Karpas-422 (cell line): ENCODE data around the gene CNTNAP2. TPM values are rescaled to one million over a fixed set of nuclear protein-coding genes. Genes with fewer than 3 reads are reported as not detected.

ENCODE experiments used
- DNase-seq: peaks from one replicate; pipeline ENCODE4 v3.0.0-alpha.2; 2015
- H2AFZ ChIP-seq: fragments of 200-600 bp; sonication (generic); 2 replicates; pipeline ENCODE4 v1.6.1; 2014; ENCODE audit warnings: antibody characterized with exemption, low read length, mixed read lengths
- H3K27ac ChIP-seq: fragments of 200-600 bp; sonication (generic); 2 replicates; pipeline ENCODE4 v1.5.1; 2014; ENCODE audit warnings: mild to moderate bottlenecking, low read length, moderate library complexity
- H3K27me3 ChIP-seq: fragments of 200-600 bp; sonication (generic); 2 replicates; pipeline ENCODE4 v1.6.1; 2014; ENCODE audit warnings: low read length, mixed read lengths
- H3K36me3 ChIP-seq: fragments of 200-600 bp; sonication (generic); 2 replicates; pipeline ENCODE4 v1.6.1; 2014; ENCODE audit warnings: low read length, mixed read lengths; ENCODE audit not compliant: insufficient read depth
- H3K4me1 ChIP-seq: fragments of 200-600 bp; sonication (generic); 2 replicates; pipeline ENCODE4 v1.6.1; 2014; ENCODE audit warnings: mild to moderate bottlenecking, low read length, mixed read lengths
- H3K4me2 ChIP-seq: fragments of 200-600 bp; sonication (generic); 2 replicates; pipeline ENCODE4 v1.6.1; 2014; ENCODE audit warnings: low read length, low read depth, mild to moderate bottlenecking; ENCODE audit not compliant: poor library complexity, severe bottlenecking
- H3K4me3 ChIP-seq: fragments of 200-600 bp; sonication (generic); 2 replicates; pipeline ENCODE4 v1.5.1; 2014; ENCODE audit warnings: mild to moderate bottlenecking, antibody characterized with exemption, low read length, mixed read lengths
- H3K79me2 ChIP-seq: fragments of 200-600 bp; sonication (generic); 2 replicates; pipeline ENCODE4 v1.6.1; 2014; ENCODE audit warnings: mild to moderate bottlenecking, low read length, mixed read lengths
- H3K9ac ChIP-seq: fragments of 200-600 bp; sonication (generic); 2 replicates; pipeline ENCODE4 v1.6.0; 2014; ENCODE audit warnings: low read length
- H3K9me2 ChIP-seq: fragments of 200-600 bp; sonication (generic), shearing (Covaris generic); replicated peaks from 2 replicates; pipeline ENCODE4 v1.6.0; 2014; ENCODE audit warnings: mild to moderate bottlenecking, low read length, moderate library complexity; ENCODE audit not compliant: insufficient read depth
- H3K9me3 ChIP-seq: fragments of 300-700, 200-600 bp; sonication (generic); 2 replicates; pipeline ENCODE4 v1.6.1; 2014; ENCODE audit warnings: low read length, mixed read lengths
- H4K20me1 ChIP-seq: fragments of 200-600 bp; sonication (generic); 2 replicates; pipeline ENCODE4 v1.6.1; 2014; ENCODE audit warnings: mild to moderate bottlenecking, antibody characterized with exemption, low read length, low read depth; ENCODE audit not compliant: insufficient read depth
- total RNA-seq: library from RNA; depleted of rRNA; stranded (reverse); fragments of >200 nt; shearing (Covaris generic); gene quantifications from 2 replicates; pipeline ENCODE4 v1.2.3, GENCODE V29; 2014; ENCODE audit warnings: low replicate concordance

CNTNAP2 gene
- total RNA-seq, 1 experiment from 2014 or later: not detected

GRCh38 chr7:148261523-148261922 is 2144.9 kb downstream of the CNTNAP2 start:
- no peaks in the 10 kb centered on the region for H3K79me2 ChIP-seq
- H2AFZ ChIP-seq: no peak overlapping the region
- no peaks in the 10 kb centered on the region for H3K4me1 ChIP-seq
- H3K27ac ChIP-seq: no peak overlapping the region
- no peak overlapping the region for H3K4me2 ChIP-seq
- H4K20me1 ChIP-seq: no peaks in the 10 kb centered on the region
- no peaks in the 10 kb centered on the region for H3K9me3 ChIP-seq
- no peak overlapping the region for H3K9ac ChIP-seq
- no peaks in the 10 kb centered on the region for H3K27me3 ChIP-seq
- no peak for DNase-seq
- no peaks in the 10 kb centered on the region for H3K9me2 ChIP-seq
- H3K36me3 ChIP-seq: no peaks in the 10 kb centered on the region
- no peak overlapping the region for H3K4me3 ChIP-seq

GRCh38 chr7:148261996-148262688 is 2145.5 kb downstream of the CNTNAP2 start:
- Histone ChIP-seq H3K9ac (no peak overlapping the region), H3K4me3 (no peak overlapping the region), H3K4me1 (no peaks in the 10 kb centered on the region)

GRCh38 chr7:148262721-148263229 is 2146.2 kb downstream of the CNTNAP2 start:
- Histone ChIP-seq H3K27me3 (no peaks in the 10 kb centered on the region), H3K36me3 (no peaks in the 10 kb centered on the region), H3K27ac (no peak overlapping the region), H3K4me1 (no peaks in the 10 kb centered on the region), H3K4me2 (no peak overlapping the region), H4K20me1 (no peaks in the 10 kb centered on the region), H2AFZ (no peak overlapping the region), H3K9ac (no peak overlapping the region), H3K79me2 (no peaks in the 10 kb centered on the region), H3K4me3 (no peak overlapping the region), H3K9me3 (no peaks in the 10 kb centered on the region), H3K9me2 (no peaks in the 10 kb centered on the region)
- peak; percentile 87 for DNase-seq

More at GRCh38 chr7:148261996-148262688, 2145.5 kb downstream of the CNTNAP2 start:
- no peak overlapping the region for H3K27ac ChIP-seq
- H4K20me1 ChIP-seq: no peaks in the 10 kb centered on the region
- no peaks in the 10 kb centered on the region for H3K79me2 ChIP-seq
- H3K4me2 ChIP-seq: no peak overlapping the region
- DNase-seq: no peak
- no peaks in the 10 kb centered on the region for H3K9me2 ChIP-seq
- no peaks in the 10 kb centered on the region for H3K9me3 ChIP-seq
- H3K36me3 ChIP-seq: no peaks in the 10 kb centered on the region
- H2AFZ ChIP-seq: no peak overlapping the region
- H3K27me3 ChIP-seq: no peaks in the 10 kb centered on the region

- DNase-seq: peak; percentile 79
- no peaks in the 10 kb centered on the region for H4K20me1 ChIP-seq
- no peaks in the 10 kb centered on the region for H3K9me2 ChIP-seq
- no peaks in the 10 kb centered on the region for H3K27me3 ChIP-seq
- no peak overlapping the region for H3K9ac ChIP-seq
- H3K36me3 ChIP-seq: no peaks in the 10 kb centered on the region
- H3K4me1 ChIP-seq: no peaks in the 10 kb centered on the region
- no peak overlapping the region for H3K4me2 ChIP-seq
- no peak overlapping the region for H3K4me3 ChIP-seq
- H3K79me2 ChIP-seq: no peaks in the 10 kb centered on the region
- H3K9me3 ChIP-seq: no peaks in the 10 kb centered on the region
- H2AFZ ChIP-seq: no peak overlapping the region
- H3K27ac ChIP-seq: no peak overlapping the region
Observed at GRCh38 chr7:148264933-148265557, 2148.4 kb downstream of the CNTNAP2 start.

GRCh38 chr7:148265896-148266295 is 2149.3 kb downstream of the CNTNAP2 start:
- Histone ChIP-seq H3K9ac (no peak overlapping the region), H3K79me2 (no peaks in the 10 kb centered on the region), H3K36me3 (no peaks in the 10 kb centered on the region), H3K9me2 (no peaks in the 10 kb centered on the region), H3K27me3 (no peaks in the 10 kb centered on the region), H3K27ac (no peak overlapping the region), H3K4me2 (no peak overlapping the region), H3K4me3 (no peak overlapping the region), H3K9me3 (no peaks in the 10 kb centered on the region), H3K4me1 (no peaks in the 10 kb centered on the region), H2AFZ (no peak overlapping the region), H4K20me1 (no peaks in the 10 kb centered on the region)
- no peak for DNase-seq

- DNase-seq: no peak
- no peaks in the 10 kb centered on the region for H3K4me1 ChIP-seq
- no peak overlapping the region for H2AFZ ChIP-seq
- no peaks in the 10 kb centered on the region for H3K9me2 ChIP-seq
- H3K4me3 ChIP-seq: no peak overlapping the region
- H3K27ac ChIP-seq: no peak overlapping the region
- H3K4me2 ChIP-seq: no peak overlapping the region
- no peaks in the 10 kb centered on the region for H3K9me3 ChIP-seq
- no peaks in the 10 kb centered on the region for H3K79me2 ChIP-seq
- H4K20me1 ChIP-seq: no peaks in the 10 kb centered on the region
- no peaks in the 10 kb centered on the region for H3K36me3 ChIP-seq
- no peaks in the 10 kb centered on the region for H3K27me3 ChIP-seq
- H3K9ac ChIP-seq: no peak overlapping the region
Observed at GRCh38 chr7:148266795-148267194, 2150.2 kb downstream of the CNTNAP2 start.

GRCh38 chr7:148270576-148270975 is 2154.0 kb downstream of the CNTNAP2 start:
- Histone ChIP-seq H3K9ac (no peak overlapping the region), H2AFZ (no peak overlapping the region), H3K9me3 (no peaks in the 10 kb centered on the region), H3K4me3 (no peak overlapping the region), H3K9me2 (no peaks in the 10 kb centered on the region), H3K27ac (no peak overlapping the region), H3K4me1 (no peaks in the 10 kb centered on the region), H3K79me2 (no peaks in the 10 kb centered on the region), H3K36me3 (no peaks in the 10 kb centered on the region), H3K27me3 (no peaks in the 10 kb centered on the region), H3K4me2 (no peak overlapping the region), H4K20me1 (no peaks in the 10 kb centered on the region)
- DNase-seq: no peak

- Histone ChIP-seq H3K79me2 (no peaks in the 10 kb centered on the region), H4K20me1 (no peaks in the 10 kb centered on the region), H3K4me3 (no peak overlapping the region), H3K27me3 (no peaks in the 10 kb centered on the region), H3K4me2 (no peak overlapping the region), H2AFZ (no peak overlapping the region), H3K27ac (no peak overlapping the region), H3K9ac (no peak overlapping the region), H3K36me3 (no peaks in the 10 kb centered on the region), H3K9me2 (no peaks in the 10 kb centered on the region), H3K4me1 (peaks cover 15% of the 10 kb centered on the region), H3K9me3 (no peaks in the 10 kb centered on the region)
- DNase-seq: no peak
Observed at GRCh38 chr7:148274118-148274517, 2157.5 kb downstream of the CNTNAP2 start.
